ENCODE measurements around the gene HPD. TPM values are rescaled to one million over a fixed set of nuclear protein-coding genes. Genes with fewer than 3 reads are reported as not detected.
A peak's percentile ranks its signal among the peaks of the same experiment; 100 is the strongest.
"Not testable (repeated sequence)": the region's sequence is repeated elsewhere in the genome, so short reads cannot be mapped to it uniquely, and the experiment has no call there.

Gene HPD
- polyA plus RNA-seq, 4 donors = 0.13 to 0.78 TPM; not detected in 2

DNA sequence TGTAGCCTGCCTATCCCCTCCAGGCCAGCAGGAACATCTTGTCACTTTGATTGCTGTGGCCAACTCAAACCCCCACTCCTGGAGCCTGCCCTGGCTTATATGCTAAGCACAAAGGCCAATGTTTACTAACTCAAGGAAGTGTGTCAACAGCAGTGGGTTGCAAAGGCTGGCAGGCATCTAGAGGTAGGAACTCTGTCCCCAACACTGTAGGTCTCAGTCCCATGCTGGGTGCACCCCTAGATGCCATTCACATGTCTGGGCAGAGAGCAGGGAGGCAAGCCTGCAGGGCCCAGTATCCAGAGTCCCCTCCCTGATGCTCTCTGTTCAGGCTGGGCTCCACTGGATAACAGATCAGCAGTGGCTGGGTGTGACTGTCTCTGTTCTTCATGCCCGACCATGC is 1.6 kb upstream of the HPD start:
- Histone ChIP-seq H3K4me3 (ENCODE audit: low read depth in 1 of 3, low read length in 3 of 3) (no peak overlapping the region), H3K27me3 (ENCODE audit: control insufficient read depth in 3 of 3, insufficient read depth in 3 of 3, low read length in 3 of 3) (peaks cover 0 to 4% (median 0%) of the 10 kb centered on the region in 3 donors), H3K4me1 (ENCODE audit: control insufficient read depth in 3 of 3, insufficient read depth in 2 of 3, low read depth in 1 of 3, low read length in 2 of 3) (peaks cover 0 to 13% (median 0%) of the 10 kb centered on the region in 3 donors), H3K27ac (ENCODE audit: low read depth in 1 of 3, low read length in 2 of 3) (no peak overlapping the region), H3K9me3 (ENCODE audit: control insufficient read depth in 2 of 2, insufficient read depth in 1 of 2, low read depth in 1 of 2, low read length in 1 of 2) (no peaks in the 10 kb centered on the region), H3K36me3 (ENCODE audit: control insufficient read depth in 3 of 3, insufficient read depth in 2 of 3, low read depth in 1 of 3, low read length in 3 of 3) (no peaks in the 10 kb centered on the region)
- DNase-seq (no peak), FAIRE-seq (no peak)
- WGBS, 3 donors = 89 to 94% (median 94%) methylated on average over 1 of the region's 1 CpG

DNA sequence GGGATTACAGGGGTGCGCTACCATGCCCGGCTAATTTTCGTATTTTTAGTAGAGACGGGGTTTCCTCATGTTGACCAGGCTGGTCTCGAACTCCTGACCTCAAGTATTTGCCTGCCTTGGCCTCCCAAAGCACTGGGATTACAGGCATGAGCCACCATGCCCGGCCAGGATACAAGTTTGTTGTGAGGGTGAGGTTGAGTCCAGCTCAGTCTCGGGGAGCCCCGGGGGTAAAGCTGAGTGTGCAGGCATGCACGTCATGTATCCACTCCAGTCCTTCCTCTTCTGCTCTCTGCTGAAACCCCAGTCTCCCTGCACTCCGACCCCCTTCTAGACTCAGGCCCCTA is 369 bp downstream of the HPD start:
- Histone ChIP-seq H3K4me3 (ENCODE audit: low read depth in 1 of 3, low read length in 3 of 3) (no peak overlapping the region), H3K27ac (ENCODE audit: low read depth in 1 of 3, low read length in 2 of 3) (peak overlapping the region in 1 of 3 donors; percentile 47), H3K4me1 (ENCODE audit: control insufficient read depth in 3 of 3, insufficient read depth in 2 of 3, low read depth in 1 of 3, low read length in 2 of 3) (peaks cover 0 to 13% (median 0%) of the 10 kb centered on the region in 3 donors), H3K9me3 (ENCODE audit: control insufficient read depth in 2 of 2, insufficient read depth in 1 of 2, low read depth in 1 of 2, low read length in 1 of 2) (no peaks in the 10 kb centered on the region), H3K36me3 (ENCODE audit: control insufficient read depth in 3 of 3, insufficient read depth in 2 of 3, low read depth in 1 of 3, low read length in 3 of 3) (no peaks in the 10 kb centered on the region), H3K27me3 (ENCODE audit: control insufficient read depth in 3 of 3, insufficient read depth in 3 of 3, low read length in 3 of 3) (peaks cover 0 to 4% (median 0%) of the 10 kb centered on the region in 3 donors)
- WGBS, 3 donors = 85 to 95% (median 89%) methylated on average over 10 of the region's 10 CpGs
- DNase-seq (no peak), FAIRE-seq (no peak)

DNA sequence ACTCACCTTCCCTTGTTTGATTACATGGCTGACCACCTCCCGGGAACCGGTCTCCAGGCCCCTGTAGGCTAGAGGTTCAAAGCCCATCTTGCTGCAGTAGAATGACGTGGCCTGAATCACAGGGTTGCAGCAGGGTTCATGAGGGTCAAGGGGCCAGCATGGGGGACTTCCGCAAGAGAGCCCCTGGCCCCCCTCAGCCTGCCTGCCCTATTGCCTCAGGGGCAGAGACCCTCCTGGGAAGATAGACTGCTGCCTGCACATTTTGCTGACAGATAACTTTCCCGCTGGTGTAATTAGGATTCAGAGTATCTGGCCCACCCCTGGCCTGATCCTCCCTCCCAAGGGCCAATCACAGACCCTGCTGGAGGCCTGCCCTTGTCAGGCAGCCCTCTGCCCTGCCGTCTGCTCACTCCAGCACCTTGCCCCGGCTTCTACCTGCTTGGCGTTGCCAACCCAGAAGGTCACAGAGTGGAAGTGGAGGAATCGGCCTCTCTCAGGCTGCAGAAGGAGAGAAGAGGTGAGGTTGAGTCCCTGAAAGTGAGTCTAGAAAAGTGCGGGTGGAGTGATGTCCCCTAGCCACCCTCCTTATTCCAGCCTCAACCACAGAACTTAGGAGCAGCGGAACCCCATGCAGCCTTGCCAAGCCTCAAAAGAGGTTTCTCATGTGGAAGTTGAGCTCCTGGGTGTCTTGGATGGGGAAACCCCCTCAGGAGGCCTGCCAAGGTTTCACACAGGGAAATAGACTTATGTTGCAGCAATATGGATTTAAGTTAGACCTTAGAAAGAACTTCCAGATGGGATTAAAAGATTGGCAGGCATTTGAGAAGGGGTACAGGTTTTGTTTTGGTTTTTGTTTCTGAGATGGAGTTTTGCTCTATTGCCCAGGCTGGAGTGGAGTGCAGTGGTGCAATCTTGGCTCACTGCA is 1.1 kb downstream of the HPD start:
- Histone ChIP-seq H3K36me3 (ENCODE audit: control insufficient read depth in 3 of 3, insufficient read depth in 2 of 3, low read depth in 1 of 3, low read length in 3 of 3) (no peaks in the 10 kb centered on the region), H3K27me3 (ENCODE audit: control insufficient read depth in 3 of 3, insufficient read depth in 3 of 3, low read length in 3 of 3) (peaks cover 0 to 4% (median 0%) of the 10 kb centered on the region in 3 donors), H3K27ac (ENCODE audit: low read depth in 1 of 3, low read length in 2 of 3) (no peak overlapping the region), H3K4me3 (ENCODE audit: low read depth in 1 of 3, low read length in 3 of 3) (no peak overlapping the region), H3K4me1 (ENCODE audit: control insufficient read depth in 3 of 3, insufficient read depth in 2 of 3, low read depth in 1 of 3, low read length in 2 of 3) (peaks cover 0 to 13% (median 0%) of the 10 kb centered on the region in 3 donors), H3K9me3 (ENCODE audit: control insufficient read depth in 2 of 2, insufficient read depth in 1 of 2, low read depth in 1 of 2, low read length in 1 of 2) (no peaks in the 10 kb centered on the region)
- no peak for FAIRE-seq
- peak in 1 of 2 donors; percentile 22 for DNase-seq
- WGBS, 3 donors = 75 to 82% (median 82%) methylated on average over 11 of the region's 11 CpGs

DNA sequence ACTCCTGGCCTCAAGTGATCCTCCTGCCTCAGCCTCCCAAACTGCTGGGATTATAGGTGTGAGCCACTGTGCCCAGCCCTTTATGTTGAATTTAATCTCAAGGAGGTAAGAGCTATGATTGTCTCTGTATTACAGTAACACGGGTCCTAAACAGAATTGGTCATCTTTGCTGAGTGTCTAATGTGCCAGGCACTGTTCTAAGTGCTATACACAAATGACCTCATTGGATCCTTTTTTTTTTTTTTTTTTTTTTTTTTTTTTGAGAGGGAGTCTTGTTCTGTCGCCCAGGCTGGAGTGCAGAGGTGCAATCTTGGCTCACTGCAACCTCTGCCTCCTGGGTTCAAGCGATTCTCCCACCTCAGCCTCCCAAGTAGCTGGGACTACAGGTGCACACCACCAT is 6.3 kb downstream of the HPD start:
- H3K9me3 ChIP-seq (ENCODE audit: control insufficient read depth in 2 of 2, insufficient read depth in 1 of 2, low read depth in 1 of 2, low read length in 1 of 2); H3K4me3 ChIP-seq (ENCODE audit: low read depth in 1 of 3, low read length in 3 of 3); H3K27ac ChIP-seq (ENCODE audit: low read depth in 1 of 3, low read length in 2 of 3); H3K36me3 ChIP-seq (ENCODE audit: control insufficient read depth in 3 of 3, insufficient read depth in 2 of 3, low read depth in 1 of 3, low read length in 3 of 3); H3K4me1 ChIP-seq (ENCODE audit: control insufficient read depth in 3 of 3, insufficient read depth in 2 of 3, low read depth in 1 of 3, low read length in 2 of 3); H3K27me3 ChIP-seq (ENCODE audit: control insufficient read depth in 3 of 3, insufficient read depth in 3 of 3, low read length in 3 of 3); FAIRE-seq; DNase-seq: not testable (repeated sequence)
- WGBS, 3 donors = 65 to 75% (median 69%) methylated on average over 3 of the region's 3 CpGs

DNA sequence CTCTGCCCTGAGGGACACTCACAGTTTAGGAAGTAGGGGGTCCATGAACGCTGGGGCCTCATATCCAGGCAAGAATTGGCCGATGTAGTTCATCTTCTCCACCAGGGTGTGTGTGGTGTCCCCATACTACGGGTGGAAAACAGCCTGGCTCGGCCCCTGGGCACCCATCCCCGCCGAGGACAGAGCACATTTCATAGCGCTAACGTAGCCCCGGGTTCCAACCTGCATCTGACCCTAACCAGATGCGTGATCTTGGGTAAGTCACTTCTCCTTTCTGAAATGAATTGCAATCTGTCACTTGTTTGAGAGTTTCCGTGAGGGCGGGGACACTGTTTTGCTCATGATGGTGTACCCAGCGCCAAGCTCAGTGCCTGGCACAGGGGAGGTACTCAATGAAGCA is 9.0 kb downstream of the HPD start:
- H3K27ac ChIP-seq (ENCODE audit: low read depth in 1 of 3, low read length in 2 of 3) = no peak overlapping the region
- peaks cover 0 to 2% (median 0%) of the 10 kb centered on the region in 3 donors for H3K36me3 ChIP-seq (ENCODE audit: control insufficient read depth in 3 of 3, insufficient read depth in 2 of 3, low read depth in 1 of 3, low read length in 3 of 3)
- no peaks in the 10 kb centered on the region for H3K4me1 ChIP-seq (ENCODE audit: control insufficient read depth in 3 of 3, insufficient read depth in 2 of 3, low read depth in 1 of 3, low read length in 2 of 3)
- 84 to 89% (median 84%) methylated on average over 13 of the region's 13 CpGs for WGBS, 3 donors
- no peak overlapping the region for H3K4me3 ChIP-seq (ENCODE audit: low read depth in 1 of 3, low read length in 3 of 3)
- no peaks in the 10 kb centered on the region for H3K9me3 ChIP-seq (ENCODE audit: control insufficient read depth in 2 of 2, insufficient read depth in 1 of 2, low read depth in 1 of 2, low read length in 1 of 2)
- FAIRE-seq (no peak), DNase-seq (no peak)
- no peaks in the 10 kb centered on the region for H3K27me3 ChIP-seq (ENCODE audit: control insufficient read depth in 3 of 3, insufficient read depth in 3 of 3, low read length in 3 of 3)

DNA sequence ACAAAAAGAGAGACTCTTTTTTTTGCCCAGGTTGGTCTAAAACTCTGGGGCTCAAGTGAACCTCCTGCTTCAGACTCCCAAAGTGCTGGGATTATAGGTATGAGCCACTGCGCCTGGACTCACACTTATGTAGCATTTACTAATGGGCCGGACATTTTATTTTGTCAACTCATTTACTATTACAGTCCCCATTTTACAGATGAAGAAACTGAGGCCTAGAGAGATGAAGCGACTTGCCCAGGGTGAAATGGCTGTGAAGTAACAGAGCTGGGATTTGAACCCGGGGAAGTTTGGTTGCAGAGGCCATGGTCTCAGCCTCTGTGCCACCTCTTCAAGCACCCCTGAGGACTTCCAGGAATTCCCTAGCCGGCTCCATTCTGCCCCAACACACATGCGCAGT is 9.4 kb downstream of the HPD start:
- Histone ChIP-seq H3K27me3 (ENCODE audit: control insufficient read depth in 3 of 3, insufficient read depth in 3 of 3, low read length in 3 of 3) (no peaks in the 10 kb centered on the region), H3K4me1 (ENCODE audit: control insufficient read depth in 3 of 3, insufficient read depth in 2 of 3, low read depth in 1 of 3, low read length in 2 of 3) (no peaks in the 10 kb centered on the region), H3K27ac (ENCODE audit: low read depth in 1 of 3, low read length in 2 of 3) (no peak overlapping the region), H3K36me3 (ENCODE audit: control insufficient read depth in 3 of 3, insufficient read depth in 2 of 3, low read depth in 1 of 3, low read length in 3 of 3) (peaks cover 0 to 2% (median 0%) of the 10 kb centered on the region in 3 donors), H3K4me3 (ENCODE audit: low read depth in 1 of 3, low read length in 3 of 3) (no peak overlapping the region), H3K9me3 (ENCODE audit: control insufficient read depth in 2 of 2, insufficient read depth in 1 of 2, low read depth in 1 of 2, low read length in 1 of 2) (no peaks in the 10 kb centered on the region)
- FAIRE-seq (no peak), DNase-seq (no peak)
- WGBS, 3 donors = 93 to 98% (median 95%) methylated on average over 6 of the region's 6 CpGs

DNA sequence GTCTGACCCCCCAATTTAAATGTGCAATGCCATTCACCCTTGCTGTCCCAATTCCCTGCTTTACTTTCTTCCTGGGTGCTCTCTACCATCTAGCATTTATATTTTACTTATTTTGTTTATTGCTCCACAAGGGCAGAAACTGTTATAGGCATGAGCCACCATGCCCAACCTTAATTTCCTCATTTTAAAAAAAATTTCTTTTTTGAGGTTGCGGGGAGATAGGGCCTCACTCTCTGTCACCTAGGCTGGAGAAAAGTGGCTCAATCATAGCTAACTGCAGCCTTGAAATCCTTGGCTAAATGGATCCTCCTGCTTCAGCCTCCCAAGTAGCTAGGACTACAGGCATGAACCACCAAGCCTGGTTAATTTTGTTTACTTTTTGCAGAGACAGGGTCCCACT is 13.0 kb downstream of the HPD start:
- Histone ChIP-seq H3K9me3 (ENCODE audit: control insufficient read depth in 2 of 2, insufficient read depth in 1 of 2, low read depth in 1 of 2, low read length in 1 of 2) (no peaks in the 10 kb centered on the region), H3K27ac (ENCODE audit: low read depth in 1 of 3, low read length in 2 of 3) (no peak overlapping the region), H3K36me3 (ENCODE audit: control insufficient read depth in 3 of 3, insufficient read depth in 2 of 3, low read depth in 1 of 3, low read length in 3 of 3) (peaks cover 0 to 2% (median 0%) of the 10 kb centered on the region in 3 donors), H3K4me3 (ENCODE audit: low read depth in 1 of 3, low read length in 3 of 3) (no peak overlapping the region), H3K4me1 (ENCODE audit: control insufficient read depth in 3 of 3, insufficient read depth in 2 of 3, low read depth in 1 of 3, low read length in 2 of 3) (no peaks in the 10 kb centered on the region), H3K27me3 (ENCODE audit: control insufficient read depth in 3 of 3, insufficient read depth in 3 of 3, low read length in 3 of 3) (no peaks in the 10 kb centered on the region)
- DNase-seq (no peak), FAIRE-seq (no peak)
- WGBS, 3 donors = 83 to 96% (median 83%) methylated on average over 1 of the region's 1 CpG

DNA sequence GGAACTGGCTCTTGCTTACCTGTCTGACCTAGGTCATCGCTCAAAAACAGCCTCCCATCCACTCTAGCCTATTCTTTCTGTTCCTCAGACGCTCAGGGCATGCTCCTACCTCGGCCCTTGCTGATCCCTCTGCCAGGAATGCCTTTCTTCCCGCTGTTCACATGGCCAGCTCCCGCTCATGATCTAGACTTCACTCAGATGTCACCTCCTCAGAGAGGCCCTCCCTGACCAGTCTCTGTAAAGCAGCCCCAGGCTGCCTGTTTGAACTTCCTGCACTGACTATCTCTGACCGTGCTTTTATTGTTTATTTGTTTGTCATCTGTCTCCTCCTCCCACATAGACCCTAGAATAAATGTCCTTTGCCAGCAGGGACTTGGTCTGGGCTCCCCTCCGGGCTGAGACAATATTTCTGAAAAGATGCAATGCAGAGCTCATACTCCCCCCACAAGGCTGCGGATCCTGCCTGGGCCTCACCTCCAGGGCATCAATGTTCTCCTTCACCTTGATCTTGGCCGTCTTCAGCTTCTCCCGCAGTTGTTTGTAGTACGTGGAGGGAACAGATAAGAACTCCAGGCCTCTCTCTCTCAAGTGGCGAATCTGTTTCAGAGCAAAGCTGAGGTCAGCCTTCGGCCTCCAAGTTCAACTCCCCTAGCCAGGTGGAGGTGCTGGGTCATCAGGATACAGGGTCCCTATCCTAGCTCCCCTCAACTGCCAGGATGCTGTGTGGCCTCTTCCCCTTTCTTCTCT is 15.2 kb downstream of the HPD start:
- Histone ChIP-seq H3K4me1 (ENCODE audit: control insufficient read depth in 3 of 3, insufficient read depth in 2 of 3, low read depth in 1 of 3, low read length in 2 of 3) (no peaks in the 10 kb centered on the region), H3K9me3 (ENCODE audit: control insufficient read depth in 2 of 2, insufficient read depth in 1 of 2, low read depth in 1 of 2, low read length in 1 of 2) (no peaks in the 10 kb centered on the region), H3K36me3 (ENCODE audit: control insufficient read depth in 3 of 3, insufficient read depth in 2 of 3, low read depth in 1 of 3, low read length in 3 of 3) (no peaks in the 10 kb centered on the region), H3K4me3 (ENCODE audit: low read depth in 1 of 3, low read length in 3 of 3) (no peak overlapping the region), H3K27me3 (ENCODE audit: control insufficient read depth in 3 of 3, insufficient read depth in 3 of 3, low read length in 3 of 3) (no peaks in the 10 kb centered on the region), H3K27ac (ENCODE audit: low read depth in 1 of 3, low read length in 2 of 3) (no peak overlapping the region)
- FAIRE-seq (no peak), DNase-seq (no peak)
- 70 to 73% (median 71%) methylated on average over 13 of the region's 13 CpGs for WGBS, 3 donors

Measured in small intestine (tissue), 7 donors.